Measurements from ENCODE around the gene STK16.

STK16 gene

DNA sequence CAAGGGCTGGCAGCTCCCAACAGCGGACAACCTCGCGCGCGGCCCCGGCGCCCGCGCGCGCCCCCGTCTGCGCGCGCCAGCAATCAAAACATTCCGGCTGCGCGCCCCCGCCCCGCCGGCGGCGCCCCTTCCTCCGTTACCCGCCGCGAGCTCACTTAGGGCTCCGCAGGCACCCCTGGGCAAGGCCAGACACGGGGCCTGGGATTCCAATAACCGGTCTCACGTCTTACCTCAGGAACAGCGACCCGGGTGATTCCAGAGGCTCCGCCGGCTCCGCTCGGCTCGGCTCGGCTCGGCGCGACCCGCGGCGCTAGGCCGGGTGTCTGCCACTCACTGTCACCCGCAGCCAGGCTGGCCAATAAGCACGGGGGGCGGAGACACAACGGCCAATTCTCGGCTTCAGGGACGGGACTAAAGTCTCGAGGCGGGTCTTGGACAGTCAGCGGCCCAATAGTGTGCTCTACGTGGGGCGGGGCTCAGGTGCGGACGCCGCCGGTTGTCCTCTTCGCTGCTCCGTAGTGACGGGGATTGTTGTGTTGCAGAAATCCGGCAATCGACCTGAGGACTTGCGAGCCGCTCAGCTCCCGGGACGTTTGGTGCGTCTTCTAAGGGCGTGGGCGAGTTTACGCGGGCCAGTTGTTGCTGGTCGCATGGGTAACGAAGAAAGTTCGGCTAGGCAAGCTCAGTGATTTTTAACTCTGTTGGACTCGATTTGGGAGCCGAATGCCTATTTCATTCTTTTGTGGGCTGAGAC lies 15.8 kb upstream of the STK16 start, which contains the start of the genes ANKZF1 and ATG9A:
TSS of gene ANKZF1 (plus strand) at position 502 of the 754 bp plus-strand sequence. CDS start 452 bp downstream, outside the sequence.
TSS of gene ATG9A (minus strand) at position 332 of the 754 bp plus-strand sequence. CDS start 1,612 bp downstream, outside the sequence.
- in situ Hi-C loops (cut with HindIII; ENCODE audit: low sequenced_read_pairs), result no loop called here
- H3K4me3 ChIP-seq (ENCODE audit: low read depth, low read length), result peak within 1 kb of the TSS; percentile 85
- no peak for TF ChIP-seq CTCF (IDR thresholded peaks at IDR 0.05; ENCODE audit: low read depth, low read length)
- DNase-seq (ENCODE audit: low read depth, low spot score), result peak; percentile 99

GRCh38 chr2:219230059-219230540 lies 15.2 kb upstream of the STK16 start:
- in situ Hi-C loops (cut with HindIII; ENCODE audit: low sequenced_read_pairs), result no loop called here
- peak overlapping the region; percentile 85 for H3K4me3 ChIP-seq (ENCODE audit: low read depth, low read length)
- no peak for TF ChIP-seq CTCF (IDR thresholded peaks at IDR 0.05; ENCODE audit: low read depth, low read length)
- DNase-seq (ENCODE audit: low read depth, low spot score), result no peak

DNA sequence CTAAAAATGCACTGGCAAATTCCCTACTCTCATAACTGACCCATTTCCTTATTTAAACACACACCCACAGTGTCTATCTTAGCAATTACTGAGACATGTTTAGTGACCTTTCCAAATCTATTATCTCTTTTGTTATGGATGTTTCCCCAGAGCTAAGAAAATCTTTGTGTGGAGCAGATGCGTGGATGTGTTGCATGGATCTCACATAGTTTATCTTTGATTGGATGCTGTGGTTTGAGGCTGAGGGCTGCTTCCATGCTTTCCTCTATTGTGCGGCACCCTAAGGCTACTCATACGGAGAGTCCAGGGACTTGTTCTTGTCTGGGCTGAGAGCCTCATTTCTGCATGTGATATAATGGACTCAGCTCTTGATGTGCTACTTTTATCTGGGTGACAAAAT lies 10.9 kb upstream of the STK16 start:
- no peak for DNase-seq (ENCODE audit: low read depth, low spot score)
- no peak for TF ChIP-seq CTCF (IDR thresholded peaks at IDR 0.05; ENCODE audit: low read depth, low read length)
- H3K4me3 ChIP-seq (ENCODE audit: low read depth, low read length), result no peak overlapping the region
- in situ Hi-C loops (cut with HindIII; ENCODE audit: low sequenced_read_pairs), result no loop called here

DNA sequence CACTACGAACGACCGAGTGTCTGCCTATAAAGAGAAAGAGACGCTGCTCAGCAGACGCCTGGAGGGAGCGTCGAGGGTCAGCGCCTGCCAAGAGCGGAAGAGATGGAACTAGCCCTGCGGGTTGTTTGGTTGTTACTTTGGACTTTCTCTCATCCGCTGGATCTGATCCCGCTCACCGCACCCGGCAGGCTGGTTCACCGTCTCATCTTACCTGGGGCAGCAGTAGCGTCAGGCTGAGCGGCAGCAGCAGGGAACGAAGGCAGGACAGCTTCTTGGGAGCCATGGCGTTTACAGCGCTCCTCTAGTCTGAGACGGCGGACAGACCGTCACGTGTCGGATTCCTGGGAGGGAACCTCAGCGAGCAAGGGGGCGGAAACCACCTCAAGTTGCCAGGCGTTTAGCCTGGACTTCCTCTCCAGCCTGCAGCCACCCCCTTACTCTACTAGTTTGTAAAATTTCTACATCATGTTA lies 2.0 kb upstream of the STK16 start:
- TF ChIP-seq CTCF (IDR thresholded peaks at IDR 0.05; ENCODE audit: low read depth, low read length), result no peak
- in situ Hi-C loops (cut with HindIII; ENCODE audit: low sequenced_read_pairs), result no loop called here
- DNase-seq (ENCODE audit: low read depth, low spot score), result no peak
- H3K4me3 ChIP-seq (ENCODE audit: low read depth, low read length), result no peak overlapping the region

- in situ Hi-C loops (cut with HindIII; ENCODE audit: low sequenced_read_pairs), result no loop called here
- peak overlapping the region; percentile 95 for H3K4me3 ChIP-seq (ENCODE audit: low read depth, low read length)
- no peak for DNase-seq (ENCODE audit: low read depth, low spot score)
- TF ChIP-seq CTCF (IDR thresholded peaks at IDR 0.05; ENCODE audit: low read depth, low read length), result no peak
Measured at GRCh38 chr2:219244789-219245147, 511 bp upstream of the STK16 start.

DNA sequence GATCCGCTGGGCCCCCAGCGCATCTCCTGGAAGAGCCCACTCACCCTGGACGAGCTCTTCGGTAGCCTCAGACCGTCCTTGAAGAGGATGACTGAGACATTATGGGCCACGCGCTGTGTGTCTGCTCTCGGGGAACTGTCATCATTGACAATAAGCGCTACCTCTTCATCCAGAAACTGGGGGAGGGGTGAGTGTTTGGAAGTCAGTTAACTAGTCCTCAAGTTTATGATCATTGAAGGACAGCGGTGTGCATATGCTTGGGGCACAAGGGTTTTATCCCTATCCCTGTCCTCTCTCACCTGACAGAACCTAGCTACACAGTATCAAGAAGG lies 586 bp downstream of the STK16 start:
- no peak for TF ChIP-seq CTCF (IDR thresholded peaks at IDR 0.05; ENCODE audit: low read depth, low read length)
- peak overlapping the region; percentile 95 for H3K4me3 ChIP-seq (ENCODE audit: low read depth, low read length)
- no peak for DNase-seq (ENCODE audit: low read depth, low spot score)
- in situ Hi-C loops (cut with HindIII; ENCODE audit: low sequenced_read_pairs), result no loop called here

All from astrocyte of the spinal cord (primary cell).